K562 (cell line): ENCODE data around the gene CPN2. TPM values are rescaled to one million over a fixed set of nuclear protein-coding genes. Genes with fewer than 3 reads are reported as not detected.
A peak's percentile ranks its signal among the peaks of the same experiment; 100 is the strongest.

Source experiments
- ATAC-seq: fragments of 200-7000 bp; cut with Tn5 transposase; 3 replicates; pipeline ENCODE4 v1.9.1; 2020; ENCODE audit warnings: moderate library complexity
- BruUV-seq: library from RNA; stranded (reverse); fragments of 400-500 nt; replicated peaks from 2 replicates; lab custom pipeline; 2021; lab: Mats Ljungman, UMichigan
- CTCF ChIA-PET: fragments of 300-600 bp; formaldehyde crosslinking; extraction: SDS; loops from one replicate; lab custom pipeline; 2021; ENCODE audit warnings: low intra/inter-chr PET ratio; lab: Yijun Ruan, JAX
- POLR2A ChIA-PET: fragments of 300-600, 350-650 bp; sonication (Branson Sonifier 250); formaldehyde crosslinking; extraction: SDS; loops from one replicate; lab custom pipeline; 2021; ENCODE audit warnings: antibody characterized with exemption, inconsistent platforms; lab: Yijun Ruan, JAX
- DNase-seq, 4 experiments: peaks; one replicate each; pipeline versions ENCODE4 v3.0.0 to v3.0.0-alpha.2; 2011 to 2018; ENCODE audit warnings: low spot score in 3 of 4, mixed read lengths in 3 of 4; ENCODE audit errors: extremely low read depth in 1 of 4
- FAIRE-seq: peaks from 2 replicates; lab custom pipeline; 2011; peaks lifted over from hg19 to GRCh38; lab: Jason Lieb, UNC
- H2AFZ ChIP-seq: 2 replicates; pipeline ENCODE4 v1.6.0; 2011; ENCODE audit warnings: low read depth, low read length, control low read depth, inconsistent platforms
- H3K27ac ChIP-seq: fragments of 200-600 bp; 3 replicates; pipeline ENCODE4 v1.8.0; 2011; ENCODE audit warnings: low read depth, mild to moderate bottlenecking, control low read depth, inconsistent platforms, low read length, moderate library complexity, mixed read lengths; ENCODE audit errors: extremely low read depth
- H3K27me3 ChIP-seq, 2 experiments: fragments of 300-600 bp in 1 of 2; 2 replicates in 1 of 2; 3 replicates in 1 of 2; pipeline versions ENCODE4 v1.6.0 to v1.8.0; 2011; ENCODE audit warnings: inconsistent platforms in 2 of 2, low read length in 2 of 2, mild to moderate bottlenecking in 1 of 2, mixed read lengths in 1 of 2, moderate library complexity in 1 of 2; ENCODE audit not compliant: control insufficient read depth in 2 of 2, insufficient read depth in 2 of 2
- H3K36me3 ChIP-seq: fragments of 300-600 bp; 3 replicates; pipeline ENCODE4 v1.8.0; 2011; ENCODE audit warnings: mild to moderate bottlenecking, low read length, inconsistent platforms; ENCODE audit not compliant: control insufficient read depth, insufficient read depth
- H3K4me1 ChIP-seq, 2 experiments: fragments of 200-600 bp in 1 of 2; replicated peaks in 1 of 2; 2 replicates in 1 of 2; 3 replicates in 1 of 2; pipeline versions ENCODE4 v1.5.1 to v1.8.0; 2011; ENCODE audit warnings: inconsistent platforms in 2 of 2, low read length in 2 of 2, mild to moderate bottlenecking in 1 of 2, mixed read lengths in 1 of 2, moderate library complexity in 1 of 2; ENCODE audit not compliant: control insufficient read depth in 2 of 2, insufficient read depth in 2 of 2
- H3K4me2 ChIP-seq: 2 replicates; pipeline ENCODE4 v1.6.1; 2011; ENCODE audit warnings: low read length, control low read depth, inconsistent platforms, mixed read lengths; ENCODE audit not compliant: insufficient read depth
- H3K4me3 ChIP-seq: fragments of 200-600 bp; sonication (generic), shearing (Covaris generic); 2 replicates; pipeline ENCODE4 v1.5.1; 2016; ENCODE audit warnings: control low read depth, inconsistent platforms
- H3K79me2 ChIP-seq: fragments of 200-600 bp; 3 replicates; pipeline ENCODE4 v1.8.0; 2011; ENCODE audit warnings: low read length, inconsistent platforms; ENCODE audit not compliant: control insufficient read depth, insufficient read depth
- H3K9ac ChIP-seq, 2 experiments: 2 replicates each; pipeline versions ENCODE4 v1.6.0 to v1.6.1; 2011; ENCODE audit warnings: low read depth in 2 of 2, low read length in 2 of 2, control low read depth in 1 of 2, inconsistent platforms in 1 of 2, mild to moderate bottlenecking in 1 of 2, mixed read lengths in 1 of 2; ENCODE audit not compliant: insufficient read depth in 1 of 2
- H3K9me1 ChIP-seq: one replicate; pipeline ENCODE4 v1.6.0; 2011; ENCODE audit warnings: inconsistent platforms, mild to moderate bottlenecking, low read length, moderate library complexity; ENCODE audit not compliant: control insufficient read depth, insufficient read depth
- H3K9me3 ChIP-seq: replicated peaks from 2 replicates; pipeline ENCODE4 v1.5.1; 2011; ENCODE audit warnings: low read depth, low read length, inconsistent platforms; ENCODE audit not compliant: control insufficient read depth, insufficient read depth
- H4K20me1 ChIP-seq: replicated peaks from 2 replicates; pipeline ENCODE4 v1.6.1; 2011; ENCODE audit warnings: low read length, inconsistent platforms, mixed read lengths; ENCODE audit not compliant: control insufficient read depth, insufficient read depth
- CTBP1 ChIP-seq: fragments of 450-650 bp; IDR thresholded peaks from 2 replicates; pipeline ENCODE4 v1.6.1; 2016; ENCODE audit warnings: borderline replicate concordance
- PYGO2 ChIP-seq: fragments of 450-650 bp; IDR thresholded peaks from 2 replicates; pipeline ENCODE4 v1.6.1; 2016; ENCODE audit warnings: mild to moderate bottlenecking, missing genetic modification characterization, moderate library complexity, missing compliant biosample characterization
- SMARCB1 ChIP-seq: IDR thresholded peaks from 2 replicates; pipeline ENCODE4 v1.6.1; 2011; ENCODE audit warnings: improper control_type of control experiment, low read depth; ENCODE audit not compliant: insufficient read length
- SP1 ChIP-seq: sonication (generic); formaldehyde crosslinking; IDR thresholded peaks from 2 replicates; pipeline ENCODE4 v1.8.1; 2022; ENCODE audit warnings: mild to moderate bottlenecking, missing genetic modification reagents
- SPI1 ChIP-seq: IDR thresholded peaks from 2 replicates; pipeline ENCODE4 v1.6.1; 2011; ENCODE audit warnings: low read depth, low read length, control low read depth, borderline replicate concordance
- ZBTB26 ChIP-seq: fragments of 450-650 bp; formaldehyde crosslinking; IDR thresholded peaks from 2 replicates; pipeline ENCODE4 v1.4.0; 2022; ENCODE audit warnings: missing genetic modification characterization
- ZNF398 ChIP-seq: fragments of 250-450 bp; sonication (Bioruptor Pico); IDR thresholded peaks from 2 replicates; pipeline ENCODE4 v1.8.0; 2021; ENCODE audit warnings: moderate library complexity, mild to moderate bottlenecking, inconsistent platforms
- ZNF695 ChIP-seq: fragments of 450-650 bp; formaldehyde crosslinking; IDR thresholded peaks from 2 replicates; pipeline ENCODE4 v1.4.0; 2020; ENCODE audit warnings: mild to moderate bottlenecking, moderate library complexity
- WGBS: fragments of 100-300 bp; shearing (Covaris generic); methylation state at CpG from one replicate; pipeline ENCODE4 v1.1.6; 2016; ENCODE audit warnings: low coverage, mixed read lengths; ENCODE audit not compliant: insufficient coverage; ENCODE audit errors: missing lambda C conversion rate; 5-methylcytosine and 5-hydroxymethylcytosine counted together
- in situ Hi-C: fragments of 300-500 bp; cut with MboI; formaldehyde crosslinking; loops from 4 replicates; pipeline ENCODE4 v1.15.0; 2018; ENCODE audit warnings: inconsistent platforms, mixed read lengths
- intact Hi-C: fragments of 100-400 bp; cut with micrococcal nuclease; formaldehyde crosslinking; loops from 2 replicates; pipeline ENCODE4 v1.14.2; 2022
- polyA plus RNA-seq, 8 experiments: library from polyadenylated mRNA; depleted of rRNA in 4 of 8; stranded (reverse) in 5 of 8; unstranded in 3 of 8; fragments of >200 nt; fragmentation: Nextera tagmentation in 2 of 8; fragmentation: Illumina TruSeq in 1 of 8; extraction: Ambion mirVana in 2 of 8; extraction: Trizol in 1 of 8; gene quantifications; 2 replicates each; pipeline versions ENCODE4 v1.2.1 to v1.2.3, GENCODE V29; 2011 to 2014; ENCODE audit warnings: inconsistent platforms in 1 of 8, missing spikeins in 1 of 8
- total RNA-seq, 7 experiments: library from RNA; depleted of rRNA in 6 of 7; stranded (reverse); fragments of >200 nt in 6 of 7; fragmentation: Illumina TruSeq in 2 of 7; extraction: Trizol in 2 of 7; gene quantifications; 2 replicates each; pipeline versions ENCODE4 v1.2.1 to v1.2.3, GENCODE V29; 2011 to 2021; ENCODE audit warnings: low replicate concordance in 1 of 7
- TF ChIP-seq, protein P1 (sequence below): sonication (generic); formaldehyde crosslinking; IDR thresholded peaks from 2 replicates; pipeline ENCODE4 v1.8.0; 2022; ENCODE audit warnings: mild to moderate bottlenecking, missing genetic modification reagents
- TF ChIP-seq, protein P2 (sequence below): sonication (generic); formaldehyde crosslinking; IDR thresholded peaks from 2 replicates; pipeline ENCODE4 v1.8.0; 2022; ENCODE audit warnings: mild to moderate bottlenecking, missing genetic modification reagents
- TF ChIP-seq, protein P3 (sequence below): fragments of 250-450 bp; sonication (Bioruptor Pico); IDR thresholded peaks from 2 replicates; pipeline ENCODE4 v1.8.0; 2022; ENCODE audit warnings: inconsistent platforms, mild to moderate bottlenecking, moderate library complexity, borderline replicate concordance
- TF ChIP-seq, protein P4 (sequence below), 2 experiments: fragments of 450-650 bp in 1 of 2; sonication (generic) in 1 of 2; formaldehyde crosslinking in 1 of 2; IDR thresholded peaks in 1 of 2; conservative IDR thresholded peaks in 1 of 2; 2 replicates each; pipeline versions ENCODE4 v1.6.1 to v1.8.1; 2016 to 2023; ENCODE audit warnings: mild to moderate bottlenecking in 2 of 2, moderate library complexity in 2 of 2, inconsistent platforms in 1 of 2, missing genetic modification reagents in 1 of 2

Gene CPN2
- total and polyA plus RNA-seq, 9 of the 15 experiments (the other 6 are each of a cell fraction or from before 2014, with no cell fraction given), result not detected

DNA sequence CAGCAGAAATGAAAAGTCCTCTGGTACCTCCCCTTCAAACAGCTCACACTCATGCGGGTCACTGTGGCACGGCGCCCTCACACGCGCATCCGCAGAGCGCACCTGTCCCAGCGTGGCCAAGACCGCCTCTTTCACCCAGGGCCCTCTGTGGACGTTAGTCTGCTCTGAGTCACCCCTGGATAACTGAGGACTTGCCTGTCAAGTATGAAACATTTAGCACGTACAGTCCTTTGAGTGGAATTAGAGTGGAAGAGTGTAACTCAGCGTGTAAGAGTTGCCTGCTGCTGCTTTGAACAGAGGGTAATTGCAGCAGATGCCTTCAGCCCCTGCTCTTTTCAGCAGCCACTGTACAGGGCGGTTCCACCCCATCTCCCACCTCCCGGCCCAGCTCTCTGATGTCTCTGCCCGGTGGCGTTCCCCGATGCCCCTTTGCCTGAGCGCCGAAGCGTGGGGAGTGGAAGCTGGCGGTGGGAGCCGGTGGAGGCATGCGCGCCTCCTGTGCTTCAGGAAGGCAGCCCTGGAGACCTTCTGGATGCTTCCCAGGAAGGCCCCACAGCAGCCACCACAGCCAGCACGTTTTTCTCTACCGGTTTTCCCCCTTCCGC is 23.0 kb downstream of the CPN2 start:
- BruUV-seq, result no TSS peak
- CTCF ChIA-PET, result no interaction called here
- H3K4me1 ChIP-seq, result peaks cover 8 to 45% of the 10 kb centered on the region in 2 experiments; a peak in 4 of 5 replicates
- no peaks in the 10 kb centered on the region; the same call in 1 of the 2 replicates for H3K9me3 ChIP-seq
- DNase-seq, result peak; percentile 40 to 47 (median 46)
- 21% methylated on average over 27 of the region's 27 CpGs for WGBS
- POLR2A ChIA-PET, result interaction anchor here (0.6 to 1.1 kb wide), 3 partner anchors 14 to 668 kb away, joined by 3 to 4 read pairs (median 3); no protein-coding TSS in a partner anchor
- intact Hi-C loops (loop anchor here (10.0 kb wide), 1 partner anchor 733 kb away; the partner anchor contains the start of gene OPA1), in situ Hi-C loops (loop anchor here (10.0 to 25.0 kb wide), 2 partner anchors 673 to 1866 kb away; no protein-coding TSS in a partner anchor)
- H3K9me1 ChIP-seq, result no peaks in the 10 kb centered on the region
- H4K20me1 ChIP-seq, result no peaks in the 10 kb centered on the region
- H3K79me2 ChIP-seq, result no peaks in the 10 kb centered on the region
- peak; percentile 4; the same call in 1 of the 3 replicates for ATAC-seq
- H3K36me3 ChIP-seq, result no peaks in the 10 kb centered on the region
- no peak for FAIRE-seq
- peak overlapping the region in 1 of 2 experiments; percentile 43; a peak in 1 of 4 replicates for H3K9ac ChIP-seq
- peaks cover 0 to 52% of the 10 kb centered on the region in 2 experiments; a peak in 3 of 5 replicates for H3K27me3 ChIP-seq
- no peak overlapping the region for H3K27ac ChIP-seq
- no peak overlapping the region for H2AFZ ChIP-seq
- peak overlapping the region; percentile 19; the same call in 1 of the 2 replicates for H3K4me2 ChIP-seq
- H3K4me3 ChIP-seq, result no peak overlapping the region
- TF ChIP-seq, protein P1, sequence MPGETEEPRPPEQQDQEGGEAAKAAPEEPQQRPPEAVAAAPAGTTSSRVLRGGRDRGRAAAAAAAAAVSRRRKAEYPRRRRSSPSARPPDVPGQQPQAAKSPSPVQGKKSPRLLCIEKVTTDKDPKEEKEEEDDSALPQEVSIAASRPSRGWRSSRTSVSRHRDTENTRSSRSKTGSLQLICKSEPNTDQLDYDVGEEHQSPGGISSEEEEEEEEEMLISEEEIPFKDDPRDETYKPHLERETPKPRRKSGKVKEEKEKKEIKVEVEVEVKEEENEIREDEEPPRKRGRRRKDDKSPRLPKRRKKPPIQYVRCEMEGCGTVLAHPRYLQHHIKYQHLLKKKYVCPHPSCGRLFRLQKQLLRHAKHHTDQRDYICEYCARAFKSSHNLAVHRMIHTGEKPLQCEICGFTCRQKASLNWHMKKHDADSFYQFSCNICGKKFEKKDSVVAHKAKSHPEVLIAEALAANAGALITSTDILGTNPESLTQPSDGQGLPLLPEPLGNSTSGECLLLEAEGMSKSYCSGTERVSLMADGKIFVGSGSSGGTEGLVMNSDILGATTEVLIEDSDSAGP, result no peak
- TF ChIP-seq SPI1, result no peak
- 0 out of 2 replicates have a peak, but pooled peaks have one; percentile 17 for TF ChIP-seq CTBP1
- TF ChIP-seq, protein P2, sequence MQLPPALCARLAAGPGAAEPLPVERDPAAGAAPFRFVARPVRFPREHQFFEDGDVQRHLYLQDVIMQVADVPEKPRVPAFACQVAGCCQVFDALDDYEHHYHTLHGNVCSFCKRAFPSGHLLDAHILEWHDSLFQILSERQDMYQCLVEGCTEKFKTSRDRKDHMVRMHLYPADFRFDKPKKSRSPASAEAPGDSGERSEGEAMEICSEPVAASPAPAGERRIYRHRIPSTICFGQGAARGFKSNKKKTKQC, result no peak
- TF ChIP-seq ZNF398, result no peak
- no peak for TF ChIP-seq ZBTB26 (CRISPR knock-in tag)
- no peak for TF ChIP-seq PYGO2 (tag)
- peak; percentile 25; the same call in 1 of the 2 replicates for TF ChIP-seq SP1
- TF ChIP-seq SMARCB1, result no peak
- TF ChIP-seq, protein P3, sequence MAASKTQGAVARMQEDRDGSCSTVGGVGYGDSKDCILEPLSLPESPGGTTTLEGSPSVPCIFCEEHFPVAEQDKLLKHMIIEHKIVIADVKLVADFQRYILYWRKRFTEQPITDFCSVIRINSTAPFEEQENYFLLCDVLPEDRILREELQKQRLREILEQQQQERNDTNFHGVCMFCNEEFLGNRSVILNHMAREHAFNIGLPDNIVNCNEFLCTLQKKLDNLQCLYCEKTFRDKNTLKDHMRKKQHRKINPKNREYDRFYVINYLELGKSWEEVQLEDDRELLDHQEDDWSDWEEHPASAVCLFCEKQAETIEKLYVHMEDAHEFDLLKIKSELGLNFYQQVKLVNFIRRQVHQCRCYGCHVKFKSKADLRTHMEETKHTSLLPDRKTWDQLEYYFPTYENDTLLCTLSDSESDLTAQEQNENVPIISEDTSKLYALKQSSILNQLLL (CRISPR knock-in tag), result no peak
- TF ChIP-seq, protein P4, sequence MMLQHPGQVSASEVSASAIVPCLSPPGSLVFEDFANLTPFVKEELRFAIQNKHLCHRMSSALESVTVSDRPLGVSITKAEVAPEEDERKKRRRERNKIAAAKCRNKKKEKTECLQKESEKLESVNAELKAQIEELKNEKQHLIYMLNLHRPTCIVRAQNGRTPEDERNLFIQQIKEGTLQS (IDR thresholded peaks at IDR 0.05), result peak; percentile 36; the same call in 1 of the 2 replicates
- TF ChIP-seq, protein P4 (CRISPR knock-in tag; conservative IDR thresholded peaks at IDR 0.05), result no peak
- TF ChIP-seq ZNF695 (CRISPR knock-in tag), result no peak
